Measurements from ENCODE around the gene NMUR1. TPM values are rescaled to one million over a fixed set of nuclear protein-coding genes. Genes with fewer than 3 reads are reported as not detected.
A peak's percentile ranks its signal among the peaks of the same experiment; 100 is the strongest.

Gene NMUR1
- total RNA-seq, 1 donor: not detected

DNA sequence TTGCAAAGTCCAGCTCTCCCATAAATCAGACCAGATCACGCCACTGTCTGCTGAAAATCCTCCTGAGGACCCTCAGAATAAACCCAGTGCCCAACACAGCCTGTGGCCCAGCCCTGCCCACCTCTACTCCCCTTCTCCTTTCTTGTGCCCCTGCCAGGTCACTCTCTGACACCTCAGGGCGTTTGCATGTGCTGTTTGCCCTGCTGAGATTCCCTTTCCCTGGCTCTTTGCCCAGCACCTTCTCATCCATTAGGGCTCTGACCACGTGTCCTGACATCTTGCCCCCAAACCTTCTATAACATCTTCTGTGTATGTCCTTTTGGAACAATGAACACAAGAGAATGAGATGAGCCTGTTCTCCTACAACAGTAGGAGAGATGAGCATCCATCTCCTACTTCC, 18.5 kb upstream of the NMUR1 start:
- TF ChIP-seq, protein P1, sequence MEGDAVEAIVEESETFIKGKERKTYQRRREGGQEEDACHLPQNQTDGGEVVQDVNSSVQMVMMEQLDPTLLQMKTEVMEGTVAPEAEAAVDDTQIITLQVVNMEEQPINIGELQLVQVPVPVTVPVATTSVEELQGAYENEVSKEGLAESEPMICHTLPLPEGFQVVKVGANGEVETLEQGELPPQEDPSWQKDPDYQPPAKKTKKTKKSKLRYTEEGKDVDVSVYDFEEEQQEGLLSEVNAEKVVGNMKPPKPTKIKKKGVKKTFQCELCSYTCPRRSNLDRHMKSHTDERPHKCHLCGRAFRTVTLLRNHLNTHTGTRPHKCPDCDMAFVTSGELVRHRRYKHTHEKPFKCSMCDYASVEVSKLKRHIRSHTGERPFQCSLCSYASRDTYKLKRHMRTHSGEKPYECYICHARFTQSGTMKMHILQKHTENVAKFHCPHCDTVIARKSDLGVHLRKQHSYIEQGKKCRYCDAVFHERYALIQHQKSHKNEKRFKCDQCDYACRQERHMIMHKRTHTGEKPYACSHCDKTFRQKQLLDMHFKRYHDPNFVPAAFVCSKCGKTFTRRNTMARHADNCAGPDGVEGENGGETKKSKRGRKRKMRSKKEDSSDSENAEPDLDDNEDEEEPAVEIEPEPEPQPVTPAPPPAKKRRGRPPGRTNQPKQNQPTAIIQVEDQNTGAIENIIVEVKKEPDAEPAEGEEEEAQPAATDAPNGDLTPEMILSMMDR (IDR thresholded peaks at IDR 0.05; ENCODE audit: insufficient read depth, low read depth, low read length): no peak

DNA sequence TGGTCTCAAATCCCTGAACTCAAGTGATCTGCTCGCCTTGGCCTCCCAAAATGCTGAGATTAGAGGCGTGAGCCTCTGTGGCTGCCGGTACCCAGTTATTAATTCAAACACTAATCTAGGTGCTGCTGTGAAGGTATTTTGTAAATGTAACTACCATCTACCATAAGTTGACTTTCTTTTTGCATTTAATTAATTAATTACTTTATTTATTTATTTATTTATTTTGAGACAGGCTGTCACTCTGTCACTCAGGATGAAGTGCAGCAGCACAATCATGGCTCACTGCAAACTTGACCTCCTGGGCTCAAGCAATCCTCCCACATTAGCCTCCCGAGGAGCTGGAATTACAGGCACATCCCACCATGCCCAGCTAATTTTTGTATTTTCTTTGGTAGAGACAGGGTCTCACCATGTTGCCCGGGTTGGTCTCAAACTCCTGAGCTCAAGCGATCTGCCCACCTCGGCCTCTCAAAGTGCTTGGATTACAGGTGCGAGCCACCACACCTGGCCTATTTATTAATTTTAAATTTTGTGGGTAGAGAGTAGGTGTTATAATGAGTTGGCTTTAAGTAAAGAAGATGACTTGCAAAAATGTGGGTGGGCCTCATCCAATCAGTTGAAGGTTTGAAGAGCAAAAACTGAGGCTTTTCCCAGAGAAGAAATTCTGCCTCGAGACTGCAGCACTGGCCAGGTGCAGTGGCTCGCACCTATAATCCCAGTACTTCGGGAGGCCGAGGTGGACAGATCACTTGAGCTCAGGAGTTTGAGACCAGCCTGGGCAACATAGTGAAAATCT, 17.3 kb upstream of the NMUR1 start:
- TF ChIP-seq, protein P1 (IDR thresholded peaks at IDR 0.05; ENCODE audit: insufficient read depth, low read depth, low read length): no peak
- DNase-seq (ENCODE audit: low read depth): no peak

More for the DNA sequence above, 18.5 kb upstream of the NMUR1 start:
- no peak overlapping the region for H3K4me3 ChIP-seq (ENCODE audit: low read depth, low read length)
- no peak for DNase-seq (ENCODE audit: low read depth)

DNA sequence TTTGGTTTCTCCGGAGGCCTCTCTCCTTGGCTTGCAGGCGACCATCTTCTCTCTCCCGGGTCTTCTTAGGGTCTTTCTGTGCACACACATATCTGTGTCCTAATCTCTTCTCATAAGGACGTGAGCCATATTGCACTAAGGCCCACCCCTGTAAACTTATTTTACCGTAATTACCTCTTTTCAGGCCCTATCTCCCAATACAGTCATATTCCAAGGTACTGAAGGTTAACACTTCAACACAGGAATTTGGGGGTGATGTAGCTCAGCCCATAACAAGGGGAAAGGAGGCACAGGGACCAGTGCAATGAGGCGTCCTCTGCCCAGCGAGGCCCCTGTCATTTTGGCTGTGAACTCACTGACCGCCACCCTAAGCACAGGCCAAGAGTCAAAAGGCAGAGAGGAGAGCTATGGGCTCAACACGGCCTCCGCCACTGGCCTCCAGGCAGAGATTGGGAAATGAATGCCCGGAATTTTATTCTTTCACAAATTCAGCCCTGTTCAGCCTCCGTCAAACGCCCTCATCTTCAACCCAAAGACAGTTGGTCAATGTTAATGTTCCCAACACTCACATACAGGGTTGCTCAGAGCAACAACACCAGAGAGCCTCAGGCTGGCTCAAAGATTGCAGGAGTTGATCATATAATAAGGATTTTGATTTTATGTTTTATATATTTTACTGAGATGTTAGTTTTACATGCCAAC, 15.9 kb upstream of the NMUR1 start:
- no peak for DNase-seq (ENCODE audit: low read depth)

More for the DNA sequence above, 17.3 kb upstream of the NMUR1 start:
- no peak overlapping the region for H3K4me3 ChIP-seq (ENCODE audit: low read depth, low read length)

DNA sequence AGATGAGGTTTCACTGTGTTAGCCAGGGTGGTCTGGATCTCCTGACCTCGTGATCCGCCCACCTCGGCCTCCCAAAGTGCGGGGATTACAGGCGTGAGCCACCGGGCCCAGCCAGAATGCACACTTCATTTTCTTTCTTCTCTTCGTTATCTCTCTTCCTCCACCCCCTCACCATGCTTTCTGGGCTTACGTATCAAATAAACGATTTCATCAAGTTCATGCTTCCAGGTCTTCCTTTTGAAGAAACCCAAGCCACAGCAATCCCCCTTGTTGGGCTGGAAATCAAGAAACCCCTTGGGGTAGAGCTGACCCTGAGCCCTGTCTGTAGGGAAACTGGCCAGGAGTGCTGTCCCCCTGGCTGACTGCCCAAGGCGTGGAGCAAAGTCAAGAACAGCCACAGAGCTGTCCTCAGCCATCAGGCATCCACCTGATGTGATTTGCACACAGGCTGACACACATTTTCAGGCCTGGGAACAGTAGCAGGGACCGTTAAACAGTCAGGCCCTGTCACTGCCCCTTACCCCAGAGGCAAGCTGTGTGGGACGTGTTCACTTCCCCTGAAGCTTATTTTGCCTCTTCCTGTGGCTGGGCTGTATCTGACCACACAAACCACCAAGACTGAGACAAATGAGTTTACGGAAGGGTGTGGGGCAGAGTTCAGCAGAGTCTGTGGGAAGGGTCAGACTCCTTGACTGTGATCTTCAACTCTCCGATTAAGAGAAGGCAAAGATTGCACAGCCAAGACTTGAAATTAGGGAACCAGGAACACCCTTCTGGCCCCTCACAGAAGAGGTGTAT, 15.1 kb upstream of the NMUR1 start:
- peak; percentile 93 for DNase-seq (ENCODE audit: low read depth)

More for the DNA sequence above, 15.9 kb upstream of the NMUR1 start:
- H3K4me3 ChIP-seq (ENCODE audit: low read depth, low read length): no peak overlapping the region
- TF ChIP-seq, protein P1 (IDR thresholded peaks at IDR 0.05; ENCODE audit: insufficient read depth, low read depth, low read length): no peak

DNA sequence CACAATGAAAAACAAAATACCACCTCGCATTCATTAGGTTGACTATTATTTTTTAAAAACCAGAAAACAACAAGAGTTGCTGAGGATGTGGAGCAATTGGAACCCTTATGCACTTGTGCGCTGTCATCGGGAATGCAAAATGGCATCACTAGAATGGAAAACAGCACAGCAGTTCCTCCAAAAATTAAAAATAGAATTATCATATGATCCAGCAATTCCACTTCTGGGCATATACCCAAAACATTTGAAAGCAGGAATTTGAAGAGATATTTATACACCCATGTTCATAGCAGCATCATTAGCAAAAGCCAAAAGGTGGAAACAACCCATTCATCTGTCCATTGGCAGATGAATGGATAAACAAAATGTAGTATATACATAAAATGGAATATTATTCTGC, 11.9 kb upstream of the NMUR1 start:
- no peak overlapping the region for H3K4me3 ChIP-seq (ENCODE audit: low read depth, low read length)
- peak; percentile 7 for DNase-seq (ENCODE audit: low read depth)
- TF ChIP-seq, protein P1 (IDR thresholded peaks at IDR 0.05; ENCODE audit: insufficient read depth, low read depth, low read length): no peak

More for the DNA sequence above, 15.1 kb upstream of the NMUR1 start:
- TF ChIP-seq, protein P1 (IDR thresholded peaks at IDR 0.05; ENCODE audit: insufficient read depth, low read depth, low read length): no peak
- no peak overlapping the region for H3K4me3 ChIP-seq (ENCODE audit: low read depth, low read length)

DNA sequence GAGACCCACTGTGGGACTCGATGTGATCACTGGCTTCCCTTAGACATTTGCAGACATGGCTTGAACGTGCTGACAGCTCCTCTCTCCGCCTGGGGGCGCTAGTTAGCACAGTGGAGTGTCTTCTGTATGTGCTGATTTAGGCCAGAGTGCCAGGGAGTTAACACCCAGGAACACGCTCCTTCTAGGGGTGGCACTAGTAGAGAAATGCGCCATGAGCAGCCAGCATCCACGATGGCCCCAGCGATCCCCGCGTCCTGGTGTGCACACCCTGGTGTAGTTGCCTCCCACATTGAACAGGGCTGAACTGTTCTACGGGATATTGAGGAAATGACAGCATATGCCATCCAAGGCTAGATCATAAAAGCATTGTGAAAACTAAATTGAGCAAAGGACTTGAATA, 11.4 kb upstream of the NMUR1 start:
- TF ChIP-seq, protein P1 (IDR thresholded peaks at IDR 0.05; ENCODE audit: insufficient read depth, low read depth, low read length): peak; percentile 38
- peak; percentile 17 for DNase-seq (ENCODE audit: low read depth)
- no peak overlapping the region for H3K4me3 ChIP-seq (ENCODE audit: low read depth, low read length)

Data from fibroblast of villous mesenchyme (primary cell).